ENCODE results near the gene PSTPIP2.

GRCh38 chr18:46097801-46098615 is 25.9 kb upstream of the PSTPIP2 start, which contains the start of gene ATP5F1A:
- TF ChIP-seq SIN3A (IDR thresholded peaks at IDR 0.05; ENCODE audit: borderline replicate concordance, insufficient read depth, low read length) (peak; percentile 81; the same call in 1 of the 2 replicates), POLR2AphosphoS5 (IDR thresholded peaks at IDR 0.05; ENCODE audit: low read depth, low read length) (peak; percentile 95)
